GM21737 (cell line): ENCODE data around the gene PGAM4.
"Not testable (repeated sequence)": the region's sequence is repeated elsewhere in the genome, so short reads cannot be mapped to it uniquely, and the experiment has no call there.

Experiments used
- ATAC-seq: cut with Tn5 transposase; IDR thresholded peaks from one replicate; pipeline ENCODE4 v1.9.1; 2021; ENCODE audit warnings: mild to moderate bottlenecking, moderate library complexity; ENCODE audit not compliant: unreplicated experiment

The PGAM4 gene

GRCh38 chrX:77969538-77969937 lies at the start of gene PGAM4:
Gene PGAM4, minus strand, starts transcription at chrX:77969638. Its CDS starts 0 bp downstream, at chrX:77969638.
- ATAC-seq = no peak

- ATAC-seq = no peak
These were observed 42.4 kb upstream of the PGAM4 start for GRCh38 chrX:78011846-78012245.

GRCh38 chrX:77979870-77980269 lies 10.4 kb upstream of the PGAM4 start:
- ATAC-seq = no peak

- no peak for ATAC-seq
These were observed 8.1 kb upstream of the PGAM4 start for GRCh38 chrX:77977518-77977917.

GRCh38 chrX:77977095-77977494 lies 7.7 kb upstream of the PGAM4 start:
- ATAC-seq = no peak

GRCh38 chrX:77975755-77976154 lies 6.3 kb upstream of the PGAM4 start:
- ATAC-seq = no peak

GRCh38 chrX:77967631-77968030 lies 1.8 kb downstream of the PGAM4 start:
- ATAC-seq = no peak

- ATAC-seq = no peak
These were observed 3.1 kb downstream of the PGAM4 start for GRCh38 chrX:77966361-77966760.

GRCh38 chrX:77962068-77962902 lies 7.2 kb downstream of the PGAM4 start:
- no peak for ATAC-seq

GRCh38 chrX:77961063-77961462 lies 8.4 kb downstream of the PGAM4 start:
- ATAC-seq = no peak

- ATAC-seq = no peak
These were observed 8.9 kb downstream of the PGAM4 start for GRCh38 chrX:77960567-77960966.

GRCh38 chrX:77953708-77954107 lies 15.7 kb downstream of the PGAM4 start:
- ATAC-seq = no peak

GRCh38 chrX:77953302-77953701 lies 16.1 kb downstream of the PGAM4 start:
- no peak for ATAC-seq

- no peak for ATAC-seq
These were observed 17.3 kb downstream of the PGAM4 start for GRCh38 chrX:77952173-77952572.

- no peak for ATAC-seq
These were observed 19.6 kb downstream of the PGAM4 start for GRCh38 chrX:77949840-77950239.

- ATAC-seq = no peak
These were observed 22.9 kb downstream of the PGAM4 start for GRCh38 chrX:77946571-77946970.

GRCh38 chrX:77945910-77946545 lies 23.4 kb downstream of the PGAM4 start:
- ATAC-seq = no peak

- not testable (repeated sequence) for ATAC-seq
These were observed 24.4 kb downstream of the PGAM4 start for GRCh38 chrX:77945031-77945430.

- ATAC-seq = no peak
These were observed 31.3 kb downstream of the PGAM4 start for GRCh38 chrX:77938083-77938680.

- no peak for ATAC-seq
These were observed 32.1 kb downstream of the PGAM4 start for GRCh38 chrX:77937291-77937690.

- no peak for ATAC-seq
These were observed 33.1 kb downstream of the PGAM4 start for GRCh38 chrX:77936299-77936698.

- ATAC-seq = no peak
These were observed 33.6 kb downstream of the PGAM4 start for GRCh38 chrX:77935886-77936285.
